Uterus (tissue), 2 donors: ENCODE measurements around the gene FHIT.

Experiments used
- CTCF ChIP-seq, 4 experiments: fragments of 200-600 bp in 2 of 4; fragments of 450-650 bp in 2 of 4; sonication (generic) in 2 of 4; IDR thresholded peaks; one replicate each; pipeline ENCODE4 v1.5.1; 2016 to 2019; ENCODE audit warnings: antibody characterized with exemption in 4 of 4, mild to moderate bottlenecking in 2 of 4, moderate library complexity in 1 of 4
- POLR2A ChIP-seq, 2 donors: fragments of 450-650 bp; IDR thresholded peaks; one replicate each; pipeline ENCODE4 v1.6.1; 2016; ENCODE audit warnings: antibody characterized with exemption in 2 of 2, mild to moderate bottlenecking in 1 of 2, moderate library complexity in 1 of 2

- TF ChIP-seq POLR2A (IDR thresholded peaks at IDR 0.05) (no peak), CTCF (IDR thresholded peaks at IDR 0.05) (no peak)
These were observed 1075.6 kb downstream of the FHIT start for GRCh38 chr3:60175680-60176079.
